GM19240 (cell line): Measurements from ENCODE around the gene LDLRAD3.

Experiments used
- DNase-seq: peaks from one replicate; pipeline ENCODE4 v3.0.0; 2011; ENCODE audit warnings: low spot score; ENCODE audit not compliant: insufficient read length

LDLRAD3 gene

DNA sequence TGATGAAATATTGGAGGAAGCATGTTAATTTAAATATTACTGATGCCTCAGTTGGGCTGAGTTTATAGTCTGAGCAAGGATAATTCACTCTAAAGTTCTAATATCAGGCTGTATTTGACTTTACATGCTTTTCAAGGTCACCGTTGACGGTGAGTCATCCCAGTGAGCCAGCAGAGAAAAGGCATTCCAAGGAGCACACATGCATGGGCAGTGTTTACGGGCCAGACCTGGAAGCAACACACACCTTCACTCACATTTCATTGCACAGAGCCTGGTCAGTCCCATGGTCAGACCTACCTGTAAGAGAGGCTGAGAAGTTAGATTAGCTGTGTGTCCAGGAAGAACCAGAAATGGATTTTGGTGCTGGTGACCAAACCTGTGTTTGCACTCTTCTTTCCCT, 291.9 kb downstream of the LDLRAD3 start:
- DNase-seq: no peak

DNA sequence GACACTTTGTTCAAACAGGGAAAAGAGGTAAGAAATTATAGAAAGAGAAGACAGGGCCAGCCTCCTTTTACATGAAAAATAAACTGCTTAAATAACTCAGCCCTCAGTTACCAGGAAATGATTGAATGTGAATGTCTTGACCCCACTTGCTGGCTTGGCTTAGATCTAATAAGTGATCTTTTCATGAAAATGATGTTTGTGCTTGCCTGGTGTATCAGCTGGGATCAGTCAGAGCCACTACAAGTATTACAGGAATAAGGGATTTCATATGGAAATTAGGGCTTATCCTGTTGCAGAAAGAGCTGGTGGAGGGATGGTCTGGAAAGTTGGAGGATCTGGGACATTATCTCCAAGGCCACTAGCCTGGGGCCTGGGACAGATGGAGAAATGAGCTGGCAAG, 293.5 kb downstream of the LDLRAD3 start:
- DNase-seq: no peak

DNA sequence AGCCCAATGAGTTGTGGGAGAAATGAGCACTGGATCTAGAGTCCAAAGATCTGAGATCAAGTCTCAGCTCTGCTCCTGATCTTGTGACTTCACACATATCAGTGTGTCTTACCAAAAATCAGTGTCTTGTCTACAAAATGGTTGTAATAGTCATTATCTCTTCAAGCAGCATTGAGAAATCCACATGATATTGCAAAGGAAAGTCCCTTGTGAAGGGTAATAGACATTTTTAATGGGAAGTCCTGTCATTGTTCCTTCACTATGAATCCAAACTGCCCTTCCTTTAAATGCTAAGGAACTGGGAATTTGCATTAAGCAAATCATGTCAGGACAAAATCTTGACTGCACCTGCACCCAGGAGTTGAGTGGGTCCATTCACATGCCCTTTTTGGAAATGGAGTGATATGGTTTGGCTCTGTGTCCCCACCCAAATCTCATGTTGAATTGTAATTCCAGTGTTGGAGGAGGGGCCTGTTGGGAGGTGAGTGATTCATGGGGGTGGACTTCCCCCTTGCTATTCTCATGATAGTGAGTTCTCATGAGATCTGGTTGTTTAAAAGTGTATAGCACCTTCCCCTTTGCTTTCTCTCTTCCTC, 294.3 kb downstream of the LDLRAD3 start:
- no peak for DNase-seq

DNA sequence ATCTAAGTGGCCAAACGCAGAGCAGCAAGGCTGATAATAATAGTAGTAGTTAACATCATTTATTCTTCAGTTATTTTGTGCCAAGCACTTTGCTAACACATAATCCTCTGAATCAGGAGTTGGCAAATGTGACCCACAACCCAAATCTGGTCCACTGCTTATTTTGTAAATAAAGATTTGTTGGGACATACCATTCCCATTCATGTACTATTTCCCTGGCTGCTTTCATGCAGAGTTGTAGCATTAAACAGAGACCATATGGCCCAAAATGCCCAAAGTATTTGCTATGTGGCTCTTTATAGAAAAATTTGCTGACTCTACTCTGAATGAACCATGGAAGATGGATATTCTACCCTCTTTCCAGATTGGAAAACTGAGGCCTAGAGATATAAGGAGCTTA, 295.0 kb downstream of the LDLRAD3 start:
- no peak for DNase-seq

DNA sequence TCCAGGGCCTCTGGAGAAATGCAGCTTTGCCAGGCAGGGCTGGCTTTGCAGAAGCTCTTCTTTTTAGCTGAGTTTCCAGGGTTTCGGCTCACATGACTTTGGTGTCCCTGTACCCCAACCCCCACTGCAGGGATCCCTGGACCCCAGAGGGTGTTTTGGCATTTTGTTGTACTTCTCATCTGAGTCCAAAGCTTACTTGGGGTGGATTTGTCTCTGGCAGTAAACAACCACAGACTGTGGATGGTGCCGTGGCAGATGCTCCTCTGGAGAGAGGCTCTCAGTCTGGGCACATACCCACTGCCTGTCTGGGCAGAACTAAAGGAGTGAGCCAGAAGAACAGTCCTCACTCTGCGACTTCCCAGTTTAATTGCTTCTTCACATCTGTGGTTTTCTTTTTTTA, 295.8 kb downstream of the LDLRAD3 start:
- no peak for DNase-seq

DNA sequence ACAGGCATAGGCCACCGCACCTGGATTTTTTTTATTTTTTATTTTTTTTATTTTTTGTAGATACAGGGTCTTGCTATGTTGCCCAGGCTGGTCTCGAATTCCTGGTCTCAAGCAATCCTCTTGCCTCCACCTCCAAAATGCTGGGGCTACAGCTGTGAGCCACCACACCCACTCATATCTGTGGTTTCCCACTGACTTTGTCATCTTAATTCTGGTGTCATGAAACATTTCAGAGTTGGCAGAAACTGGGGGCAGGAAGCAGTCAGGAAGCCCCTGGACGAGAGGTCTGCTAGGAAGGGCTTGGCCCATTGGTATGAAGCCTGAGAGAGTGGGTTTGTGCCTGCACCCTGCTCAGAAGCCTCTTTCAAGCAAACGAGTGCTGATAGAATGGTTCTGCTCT, 296.3 kb downstream of the LDLRAD3 start:
- DNase-seq: no peak

DNA sequence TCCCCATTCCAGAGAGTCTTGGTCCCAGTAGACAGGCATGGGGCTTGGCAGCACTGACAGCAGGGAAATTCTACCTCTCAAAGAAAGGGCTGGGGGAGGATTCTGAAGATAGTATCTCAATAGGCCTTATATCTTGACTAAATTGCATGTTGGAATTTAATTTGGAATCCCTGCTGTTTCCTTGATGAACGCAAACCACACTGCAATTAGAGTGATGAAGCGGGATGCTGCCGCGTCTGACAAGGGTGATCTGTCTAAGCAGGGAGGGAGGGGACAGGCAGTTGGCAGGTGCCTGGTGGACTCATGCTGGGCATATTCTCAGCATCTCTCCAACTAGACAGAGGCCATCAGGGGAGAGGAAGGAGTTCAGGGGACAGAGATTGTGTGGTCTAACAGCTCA, 296.9 kb downstream of the LDLRAD3 start:
- no peak for DNase-seq

DNA sequence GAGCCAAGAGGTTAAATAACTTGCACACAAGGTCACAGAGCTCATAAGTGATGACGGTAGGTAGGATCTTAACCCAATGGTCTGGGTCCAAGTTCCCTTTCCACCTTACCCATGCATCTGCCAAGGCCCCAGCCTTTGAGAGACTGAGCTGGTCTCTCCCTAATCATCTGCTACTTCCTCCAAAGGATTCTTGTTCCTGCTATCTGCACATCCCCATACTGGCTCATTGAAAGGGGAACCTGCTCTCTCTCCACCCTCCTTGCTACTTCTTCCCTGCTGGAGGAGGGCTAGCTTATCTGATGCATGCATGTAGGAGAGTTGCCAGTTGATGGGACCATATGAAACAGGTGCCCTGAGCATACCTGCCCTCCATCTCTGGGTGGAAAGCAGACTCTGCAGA, 297.6 kb downstream of the LDLRAD3 start:
- no peak for DNase-seq

DNA sequence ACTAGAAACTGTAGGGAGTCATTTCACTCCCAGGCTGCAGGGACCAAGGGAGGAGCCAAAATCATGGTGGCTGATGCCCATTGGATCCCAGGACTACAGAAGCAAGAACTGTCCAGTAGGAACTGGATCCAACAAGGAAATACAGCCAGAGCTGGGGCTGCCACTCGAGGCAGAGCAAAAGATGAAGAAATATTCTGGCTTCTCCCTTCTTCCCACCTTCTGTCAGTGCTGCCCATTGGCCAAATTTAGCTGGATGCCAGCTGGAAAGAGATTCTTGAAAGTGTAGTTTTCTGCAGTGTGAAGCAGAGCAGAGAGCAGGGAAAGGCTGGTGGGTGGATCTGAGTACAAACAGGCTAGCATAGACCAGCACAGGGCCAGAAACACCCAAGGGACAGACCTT, 299.8 kb downstream of the LDLRAD3 start:
- DNase-seq: no peak

DNA sequence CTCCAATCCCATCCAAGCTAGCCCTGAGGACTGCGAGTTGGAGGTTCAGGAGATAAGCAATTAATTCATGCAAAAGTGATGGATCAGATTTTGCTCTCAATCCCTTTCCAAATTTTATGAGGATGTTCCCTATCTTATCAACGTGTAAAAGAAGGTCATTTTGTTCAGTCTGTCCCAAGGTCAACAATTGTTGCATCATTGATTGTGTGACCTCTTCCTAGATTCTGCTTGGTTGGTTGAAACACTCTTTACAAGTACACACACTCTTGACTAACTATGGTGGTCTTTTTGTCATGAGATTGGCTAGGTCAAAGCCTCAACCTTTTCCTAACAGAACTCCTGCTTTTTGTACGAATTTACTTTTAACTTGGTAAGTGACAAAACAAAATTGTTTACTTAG, 303.6 kb downstream of the LDLRAD3 start:
- no peak for DNase-seq

DNA sequence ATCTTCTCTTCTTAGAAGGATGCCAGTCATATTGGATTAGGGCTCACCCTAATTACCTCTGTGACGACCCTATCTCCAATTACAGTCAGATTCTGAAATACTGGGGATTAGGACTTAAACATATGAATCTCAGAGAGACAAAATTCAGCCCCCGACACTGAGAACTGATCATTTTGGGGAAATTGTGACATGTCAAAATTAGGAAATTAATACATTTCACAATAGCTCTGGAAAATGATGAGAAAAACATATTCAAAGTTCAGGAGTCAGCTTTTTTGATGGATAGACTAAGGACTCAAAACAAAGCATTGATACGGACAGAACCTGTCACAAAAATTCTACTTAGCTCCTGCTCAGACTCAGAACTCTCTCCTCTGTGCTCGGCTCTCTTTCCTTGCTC, 304.6 kb downstream of the LDLRAD3 start:
- no peak for DNase-seq

DNA sequence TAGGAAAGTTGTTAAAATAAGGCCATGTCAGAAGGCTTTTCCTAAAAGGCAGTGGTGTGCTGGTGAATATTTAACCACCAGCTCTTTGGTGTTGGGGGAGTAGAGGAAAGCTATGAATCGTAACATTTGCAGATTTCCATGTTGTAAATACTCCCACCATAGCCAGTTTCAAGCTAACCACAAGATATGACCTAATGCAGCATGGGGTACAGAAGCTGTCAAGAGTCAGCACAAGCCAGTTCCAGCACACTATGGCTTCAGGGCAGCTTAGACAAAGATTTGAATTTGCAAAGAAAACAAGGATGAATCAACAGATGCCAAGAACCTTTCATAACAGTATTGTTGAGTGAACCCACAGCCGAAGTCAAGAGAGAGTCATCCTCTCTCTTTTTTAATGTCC, 305.4 kb downstream of the LDLRAD3 start:
- DNase-seq: no peak

DNA sequence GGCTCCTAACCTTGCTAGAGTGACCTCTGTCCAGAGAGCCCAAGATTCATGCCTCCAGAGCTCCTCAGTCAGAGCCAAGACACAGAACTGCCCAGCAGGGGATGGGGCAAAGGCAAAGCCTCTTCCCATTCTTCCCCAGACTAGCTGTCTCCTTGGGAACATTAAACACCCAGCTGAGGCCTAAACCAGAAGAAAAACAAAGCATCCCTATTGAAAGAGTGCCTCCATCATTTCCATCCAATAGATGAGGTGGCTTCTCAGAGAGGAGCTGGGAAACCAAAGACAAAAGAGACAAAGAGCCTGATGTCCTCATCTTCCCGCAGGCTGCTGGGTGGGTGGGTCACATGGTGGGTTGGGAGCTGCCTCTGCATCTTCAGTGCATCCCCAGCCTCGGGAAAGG, 308.0 kb downstream of the LDLRAD3 start:
- DNase-seq: no peak

DNA sequence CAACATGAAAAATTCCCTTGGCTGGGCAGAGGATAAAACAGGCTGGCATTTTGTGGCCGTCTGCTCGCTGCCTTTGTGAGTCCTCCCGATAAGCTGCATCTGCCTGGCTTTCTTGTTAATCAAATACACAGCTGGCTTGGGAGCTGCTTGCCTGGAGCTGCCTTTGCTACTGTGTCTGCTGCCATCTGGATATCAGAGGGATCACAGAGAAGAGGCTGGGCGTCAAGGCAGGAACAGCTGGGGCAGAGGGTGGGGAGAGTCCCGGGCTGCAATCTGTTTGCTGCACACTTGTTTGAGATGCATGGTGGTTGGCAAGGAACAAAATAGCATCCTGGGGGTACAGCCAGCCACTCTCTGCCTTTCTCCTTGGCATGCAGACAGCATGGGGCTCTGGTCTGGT, 309.4 kb downstream of the LDLRAD3 start:
- no peak for DNase-seq

DNA sequence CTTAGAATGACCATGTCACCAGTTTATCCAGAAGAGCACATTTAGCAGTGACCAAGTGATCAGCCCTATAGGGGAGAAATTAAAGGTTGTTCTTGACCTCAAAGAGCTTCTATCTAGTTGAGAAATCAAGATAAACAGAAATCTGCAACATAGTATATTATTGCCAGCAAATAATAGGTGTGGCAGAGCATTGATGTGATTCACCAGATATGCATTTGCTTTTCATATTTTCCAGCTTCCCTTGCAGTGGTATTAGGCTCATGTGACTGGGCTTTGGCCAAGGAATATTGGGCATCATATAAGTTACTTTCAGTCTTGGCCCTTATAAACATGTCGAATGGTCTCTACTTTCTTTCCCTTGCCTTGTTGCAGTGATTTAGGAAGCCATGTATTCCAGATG, 310.9 kb downstream of the LDLRAD3 start:
- no peak for DNase-seq

DNA sequence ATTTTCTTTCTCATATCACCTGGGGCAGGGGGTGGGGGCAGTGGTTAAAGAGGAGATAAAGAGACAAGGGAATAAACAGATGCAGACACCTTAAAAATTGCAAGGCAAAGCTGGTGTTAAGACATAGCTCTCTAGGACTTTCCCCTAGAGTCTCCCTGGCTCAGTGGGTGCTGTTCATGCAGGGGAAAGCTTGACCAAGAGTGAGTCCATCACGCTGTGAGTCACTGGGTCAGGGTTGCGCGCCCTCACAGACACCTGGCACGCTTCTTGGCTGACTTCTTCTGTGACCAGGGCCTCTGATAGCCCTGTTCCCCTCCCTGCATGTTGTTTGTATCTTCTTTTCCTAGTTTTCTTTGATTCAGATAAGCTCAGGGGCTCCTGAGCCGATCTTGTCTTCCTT, 313.5 kb downstream of the LDLRAD3 start:
- no peak for DNase-seq

DNA sequence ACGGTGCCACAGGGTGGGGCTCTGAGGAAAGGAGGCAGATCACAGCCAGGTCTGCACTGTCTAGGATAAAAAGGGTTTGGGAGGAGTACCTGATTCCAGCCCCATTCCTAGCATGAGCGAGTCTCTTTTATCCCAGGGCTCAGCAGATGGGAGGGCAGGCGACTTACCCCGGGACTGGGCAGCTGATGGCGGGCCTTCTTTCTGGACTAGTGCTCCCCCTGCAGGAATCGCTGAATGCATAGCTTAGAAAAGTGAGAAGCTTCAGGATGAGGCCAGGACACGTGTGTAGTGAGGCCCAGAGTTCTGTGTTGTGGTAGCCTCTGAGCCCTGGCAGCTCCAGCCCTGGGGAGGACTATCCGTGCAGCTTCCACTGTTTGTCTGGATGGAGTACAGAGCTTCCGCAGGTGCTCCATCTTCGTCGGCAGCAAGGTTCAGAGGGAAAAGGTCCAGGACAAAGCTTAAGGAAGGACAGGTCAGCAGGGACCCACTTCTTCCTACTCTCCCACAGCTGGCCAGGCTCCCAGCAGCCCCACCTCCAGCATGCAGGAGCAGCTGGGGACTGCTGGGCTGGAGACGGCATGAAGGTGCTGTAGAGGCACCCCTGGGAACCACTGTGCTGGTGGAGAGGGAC, 315.0 kb downstream of the LDLRAD3 start:
- DNase-seq: no peak

DNA sequence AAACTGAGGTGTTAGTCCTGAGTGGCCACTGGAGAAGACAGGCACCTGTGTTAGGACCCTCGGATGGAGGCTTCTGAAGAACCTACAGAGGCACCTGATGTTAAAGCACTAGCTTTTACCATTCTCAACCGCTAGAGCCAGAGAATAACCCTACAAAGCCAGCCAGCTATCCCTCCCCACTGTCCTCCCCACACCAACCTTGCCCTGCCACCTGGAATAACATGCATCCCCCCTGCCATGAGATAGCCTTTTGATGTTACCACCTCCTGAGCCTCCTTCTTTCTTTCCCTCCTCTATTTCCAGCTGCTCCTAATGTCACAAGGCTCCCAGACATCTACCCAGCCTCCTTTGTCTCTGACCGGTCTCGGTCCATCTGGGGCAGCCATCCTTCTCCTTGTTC, 317.2 kb downstream of the LDLRAD3 start:
- no peak for DNase-seq

DNA sequence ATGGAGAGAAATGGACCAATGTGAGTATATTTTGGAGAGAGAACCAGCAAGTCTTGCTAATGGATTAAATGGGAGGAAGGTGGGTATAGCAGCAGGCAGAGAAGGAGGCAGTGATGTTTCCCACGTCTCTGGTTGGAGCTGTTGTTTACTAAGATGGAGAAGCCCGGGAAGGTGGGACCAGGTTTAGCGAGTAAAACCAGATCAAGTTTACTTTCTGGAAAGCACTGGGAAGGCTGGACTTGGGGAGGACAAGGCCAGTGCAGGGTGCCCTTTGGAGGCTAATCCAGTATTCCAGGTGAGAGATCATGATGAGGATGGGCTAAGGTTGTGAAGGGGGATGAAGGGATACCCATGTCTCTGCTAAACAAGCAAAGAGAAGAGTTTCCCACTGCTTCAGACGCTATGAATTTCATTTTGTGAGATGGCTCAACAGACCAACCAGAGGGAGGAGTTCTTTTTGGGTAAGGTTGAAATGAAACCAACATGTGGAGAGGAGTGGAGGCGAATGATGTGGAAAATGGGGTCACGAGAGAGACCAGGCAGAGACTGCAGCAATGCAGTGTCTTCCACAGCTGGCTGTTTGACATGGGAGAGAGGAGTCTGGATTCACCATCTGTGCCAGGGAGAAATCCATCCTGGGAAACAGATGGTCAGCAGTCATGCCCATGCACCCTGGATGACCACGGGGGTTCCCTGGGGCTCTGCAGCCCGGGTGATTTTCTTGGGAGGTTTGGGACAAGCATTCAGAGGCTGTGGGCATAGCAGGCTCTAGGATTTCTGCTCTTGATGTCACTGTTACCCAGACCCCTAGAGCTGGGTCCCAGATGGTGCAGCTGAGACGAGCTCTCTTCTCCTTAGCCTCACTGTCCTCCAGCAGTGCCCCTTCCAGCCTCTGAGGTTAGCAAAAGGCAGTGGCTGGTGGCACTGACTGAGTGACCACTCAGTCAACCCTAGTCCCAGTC, 320.4 kb downstream of the LDLRAD3 start:
- no peak for DNase-seq

DNA sequence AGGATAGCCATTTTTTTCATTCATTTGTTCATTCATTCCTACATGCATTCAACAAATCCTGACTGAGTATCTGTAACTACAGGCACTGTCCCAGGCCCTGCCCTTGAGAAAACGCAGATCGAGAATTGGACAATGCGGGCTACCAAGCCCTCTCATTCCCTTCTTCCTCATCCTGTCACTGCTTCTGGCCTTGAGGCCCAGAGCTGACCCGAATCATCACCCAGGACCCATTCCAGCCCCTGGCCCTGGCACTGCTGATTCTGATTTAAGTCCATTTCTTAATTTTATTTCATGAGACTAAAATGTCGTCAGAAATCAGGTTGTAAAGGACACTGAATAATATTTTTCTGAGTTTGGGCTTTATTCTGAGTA, 321.1 kb downstream of the LDLRAD3 start:
- no peak for DNase-seq

DNA sequence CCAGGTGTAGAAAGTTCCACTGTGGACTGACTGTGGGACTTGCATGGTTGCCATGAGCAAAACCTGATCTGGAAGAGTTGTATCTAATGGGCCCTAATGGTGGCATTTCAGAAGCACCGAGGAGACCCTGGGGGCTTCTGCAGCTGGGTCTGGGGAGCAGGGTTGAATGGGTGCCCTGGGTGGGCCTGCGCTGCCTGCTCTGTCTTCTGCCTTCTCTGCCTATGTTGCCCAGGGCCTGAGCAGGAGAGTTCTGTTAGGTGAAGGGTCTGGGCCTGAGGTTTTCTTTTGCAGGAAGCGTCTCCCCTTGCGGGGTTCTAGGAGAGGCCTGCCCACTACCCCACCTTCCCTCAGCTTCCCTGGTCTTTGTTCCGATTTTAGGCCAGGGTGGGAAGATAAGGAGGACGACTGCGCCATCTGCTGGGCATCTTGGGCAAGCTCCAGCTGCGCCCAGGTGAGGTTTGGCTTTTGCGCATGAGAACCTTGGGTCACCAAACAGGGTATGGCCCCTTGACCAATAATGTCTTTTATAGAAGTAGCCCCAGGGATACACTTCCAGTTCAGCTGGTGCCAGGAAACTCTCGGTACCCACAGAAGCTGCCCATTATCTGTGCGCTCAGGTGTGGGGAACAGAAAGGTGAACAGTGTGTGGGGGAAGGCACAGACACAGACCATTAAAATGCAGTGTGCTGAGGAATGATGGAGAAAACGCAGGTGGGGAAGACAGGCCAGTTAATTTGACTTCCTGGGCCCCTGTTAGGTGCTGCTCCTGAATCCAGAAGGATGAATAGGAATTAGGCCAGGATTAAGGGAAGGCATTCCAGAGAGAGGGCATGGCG, 322.1 kb downstream of the LDLRAD3 start:
- DNase-seq: peak; percentile 53

DNA sequence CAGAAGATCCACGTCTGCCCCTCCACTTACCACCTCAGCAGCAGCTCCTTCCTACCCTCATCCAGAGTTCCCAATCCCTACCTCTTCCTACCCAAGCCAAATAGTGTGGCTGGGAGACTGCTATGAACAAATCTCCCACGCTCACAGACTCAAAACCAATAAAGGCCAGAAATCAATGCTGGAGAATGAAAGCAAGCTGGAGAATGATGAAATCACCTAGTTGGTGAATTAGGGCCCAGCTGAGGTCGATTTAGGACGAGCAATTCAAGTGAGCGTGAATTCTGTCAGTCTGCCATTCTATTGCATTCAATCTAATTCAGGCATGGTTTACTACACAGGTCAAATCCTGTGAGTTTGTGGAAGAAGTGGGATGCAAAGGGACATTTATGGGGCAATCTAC, 322.9 kb downstream of the LDLRAD3 start:
- no peak for DNase-seq
